Measurements from ENCODE around the gene BMPR1A. TPM values are rescaled to one million over a fixed set of nuclear protein-coding genes. Genes with fewer than 3 reads are reported as not detected.

Gene BMPR1A
- total and polyA plus RNA-seq, 9 of the 15 experiments (the other 6 are each of a cell fraction or from before 2014, with no cell fraction given): 1.6 to 17.5 (median 9.1) TPM

DNA sequence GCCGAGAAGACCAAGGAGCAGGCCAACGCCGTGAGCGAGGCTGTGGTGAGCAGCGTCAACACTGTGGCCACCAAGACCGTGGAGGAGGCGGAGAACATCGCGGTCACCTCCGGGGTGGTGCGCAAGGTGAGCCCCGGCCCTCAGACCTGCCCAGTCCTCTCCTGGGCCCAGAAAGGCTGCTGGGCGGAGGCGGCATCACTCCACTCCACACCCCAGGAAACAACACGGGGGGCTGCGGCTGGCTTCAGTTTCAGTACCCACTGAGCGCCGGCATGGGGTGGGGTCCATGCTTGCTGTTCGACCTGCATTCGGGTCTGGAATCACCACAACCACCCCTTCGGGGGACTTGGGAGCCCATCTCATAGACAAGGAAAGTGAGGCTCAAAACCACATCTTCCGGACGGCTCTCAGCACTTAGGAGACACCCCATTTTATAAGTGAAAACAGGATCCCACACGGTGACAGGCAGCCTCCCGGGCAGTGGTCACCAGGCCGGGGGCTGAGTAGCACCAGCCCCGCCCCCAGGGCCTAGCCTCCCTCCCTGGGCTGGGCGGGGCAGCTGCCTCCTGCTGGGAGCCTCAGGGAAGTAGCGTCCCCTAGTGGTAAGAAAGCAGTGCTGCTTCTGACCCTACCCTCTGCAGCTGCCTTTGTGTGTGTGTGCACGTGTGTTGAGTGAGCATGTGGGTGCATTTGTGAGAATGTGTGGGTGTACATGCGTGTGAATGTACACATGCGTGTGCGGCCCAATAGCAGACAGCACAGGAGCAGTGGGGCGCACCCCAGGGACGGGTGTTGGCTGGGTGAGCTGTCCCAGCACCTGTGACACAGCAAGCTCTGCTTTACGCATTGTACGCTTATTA, 203.8 kb downstream of the BMPR1A start (continued):
- TF ChIP-seq ASH1L (IDR thresholded peaks at IDR 0.05; ENCODE audit: borderline replicate concordance, low read depth, partially characterized antibody): no peak
- TF ChIP-seq, protein P1, sequence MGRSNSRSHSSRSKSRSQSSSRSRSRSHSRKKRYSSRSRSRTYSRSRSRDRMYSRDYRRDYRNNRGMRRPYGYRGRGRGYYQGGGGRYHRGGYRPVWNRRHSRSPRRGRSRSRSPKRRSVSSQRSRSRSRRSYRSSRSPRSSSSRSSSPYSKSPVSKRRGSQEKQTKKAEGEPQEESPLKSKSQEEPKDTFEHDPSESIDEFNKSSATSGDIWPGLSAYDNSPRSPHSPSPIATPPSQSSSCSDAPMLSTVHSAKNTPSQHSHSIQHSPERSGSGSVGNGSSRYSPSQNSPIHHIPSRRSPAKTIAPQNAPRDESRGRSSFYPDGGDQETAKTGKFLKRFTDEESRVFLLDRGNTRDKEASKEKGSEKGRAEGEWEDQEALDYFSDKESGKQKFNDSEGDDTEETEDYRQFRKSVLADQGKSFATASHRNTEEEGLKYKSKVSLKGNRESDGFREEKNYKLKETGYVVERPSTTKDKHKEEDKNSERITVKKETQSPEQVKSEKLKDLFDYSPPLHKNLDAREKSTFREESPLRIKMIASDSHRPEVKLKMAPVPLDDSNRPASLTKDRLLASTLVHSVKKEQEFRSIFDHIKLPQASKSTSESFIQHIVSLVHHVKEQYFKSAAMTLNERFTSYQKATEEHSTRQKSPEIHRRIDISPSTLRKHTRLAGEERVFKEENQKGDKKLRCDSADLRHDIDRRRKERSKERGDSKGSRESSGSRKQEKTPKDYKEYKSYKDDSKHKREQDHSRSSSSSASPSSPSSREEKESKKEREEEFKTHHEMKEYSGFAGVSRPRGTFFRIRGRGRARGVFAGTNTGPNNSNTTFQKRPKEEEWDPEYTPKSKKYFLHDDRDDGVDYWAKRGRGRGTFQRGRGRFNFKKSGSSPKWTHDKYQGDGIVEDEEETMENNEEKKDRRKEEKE (IDR thresholded peaks at IDR 0.05; ENCODE audit: borderline replicate concordance in 1 of 2, control insufficient read depth in 1 of 2, low read depth in 2 of 2, low read length in 1 of 2): no peak
- TF ChIP-seq ZNF764 (CRISPR knock-in tag; IDR thresholded peaks at IDR 0.05; ENCODE audit: low read depth): no peak
- no peak for TF ChIP-seq FOXP1 (CRISPR knock-in tag; IDR thresholded peaks at IDR 0.05)
- no peak for TF ChIP-seq SREBF2 (CRISPR knock-in tag; IDR thresholded peaks at IDR 0.05)
- no peak for TF ChIP-seq CCAR2 (IDR thresholded peaks at IDR 0.05; ENCODE audit: low read depth, low read length)
- TF ChIP-seq TARDBP (IDR thresholded peaks at IDR 0.05): no peak
- TF ChIP-seq ZBTB7A (IDR thresholded peaks at IDR 0.05; ENCODE audit: borderline replicate concordance, control insufficient read depth, low read depth, low read length): peak; percentile 90
- peak; percentile 93 for TF ChIP-seq SMC3 (conservative IDR thresholded peaks at IDR 0.05; ENCODE audit: insufficient read depth, low read depth, low read length)
- no peak for TF ChIP-seq PHF20 (IDR thresholded peaks at IDR 0.05; ENCODE audit: partially characterized antibody)
- TF ChIP-seq, protein P2, sequence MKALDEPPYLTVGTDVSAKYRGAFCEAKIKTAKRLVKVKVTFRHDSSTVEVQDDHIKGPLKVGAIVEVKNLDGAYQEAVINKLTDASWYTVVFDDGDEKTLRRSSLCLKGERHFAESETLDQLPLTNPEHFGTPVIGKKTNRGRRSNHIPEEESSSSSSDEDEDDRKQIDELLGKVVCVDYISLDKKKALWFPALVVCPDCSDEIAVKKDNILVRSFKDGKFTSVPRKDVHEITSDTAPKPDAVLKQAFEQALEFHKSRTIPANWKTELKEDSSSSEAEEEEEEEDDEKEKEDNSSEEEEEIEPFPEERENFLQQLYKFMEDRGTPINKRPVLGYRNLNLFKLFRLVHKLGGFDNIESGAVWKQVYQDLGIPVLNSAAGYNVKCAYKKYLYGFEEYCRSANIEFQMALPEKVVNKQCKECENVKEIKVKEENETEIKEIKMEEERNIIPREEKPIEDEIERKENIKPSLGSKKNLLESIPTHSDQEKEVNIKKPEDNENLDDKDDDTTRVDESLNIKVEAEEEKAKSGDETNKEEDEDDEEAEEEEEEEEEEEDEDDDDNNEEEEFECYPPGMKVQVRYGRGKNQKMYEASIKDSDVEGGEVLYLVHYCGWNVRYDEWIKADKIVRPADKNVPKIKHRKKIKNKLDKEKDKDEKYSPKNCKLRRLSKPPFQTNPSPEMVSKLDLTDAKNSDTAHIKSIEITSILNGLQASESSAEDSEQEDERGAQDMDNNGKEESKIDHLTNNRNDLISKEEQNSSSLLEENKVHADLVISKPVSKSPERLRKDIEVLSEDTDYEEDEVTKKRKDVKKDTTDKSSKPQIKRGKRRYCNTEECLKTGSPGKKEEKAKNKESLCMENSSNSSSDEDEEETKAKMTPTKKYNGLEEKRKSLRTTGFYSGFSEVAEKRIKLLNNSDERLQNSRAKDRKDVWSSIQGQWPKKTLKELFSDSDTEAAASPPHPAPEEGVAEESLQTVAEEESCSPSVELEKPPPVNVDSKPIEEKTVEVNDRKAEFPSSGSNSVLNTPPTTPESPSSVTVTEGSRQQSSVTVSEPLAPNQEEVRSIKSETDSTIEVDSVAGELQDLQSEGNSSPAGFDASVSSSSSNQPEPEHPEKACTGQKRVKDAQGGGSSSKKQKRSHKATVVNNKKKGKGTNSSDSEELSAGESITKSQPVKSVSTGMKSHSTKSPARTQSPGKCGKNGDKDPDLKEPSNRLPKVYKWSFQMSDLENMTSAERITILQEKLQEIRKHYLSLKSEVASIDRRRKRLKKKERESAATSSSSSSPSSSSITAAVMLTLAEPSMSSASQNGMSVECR (CRISPR knock-in tag; IDR thresholded peaks at IDR 0.05): no peak
- TF ChIP-seq, protein P3, sequence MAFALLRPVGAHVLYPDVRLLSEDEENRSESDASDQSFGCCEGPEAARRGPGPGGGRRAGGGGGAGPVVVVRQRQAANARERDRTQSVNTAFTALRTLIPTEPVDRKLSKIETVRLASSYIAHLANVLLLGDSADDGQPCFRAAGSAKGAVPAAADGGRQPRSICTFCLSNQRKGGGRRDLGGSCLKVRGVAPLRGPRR (CRISPR knock-in tag; IDR thresholded peaks at IDR 0.05): no peak
- TF ChIP-seq ZNF76 (CRISPR knock-in tag; IDR thresholded peaks at IDR 0.05; ENCODE audit: borderline replicate concordance): no peak
- TF ChIP-seq, protein P4, sequence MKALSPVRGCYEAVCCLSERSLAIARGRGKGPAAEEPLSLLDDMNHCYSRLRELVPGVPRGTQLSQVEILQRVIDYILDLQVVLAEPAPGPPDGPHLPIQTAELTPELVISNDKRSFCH (CRISPR knock-in tag; IDR thresholded peaks at IDR 0.05): no peak
- TF ChIP-seq, protein P4 (tag; IDR thresholded peaks at IDR 0.05): no peak
- TF ChIP-seq ZNF780A (CRISPR knock-in tag; IDR thresholded peaks at IDR 0.05): no peak
- TF ChIP-seq RNF2 (IDR thresholded peaks at IDR 0.05): no peak
- no peak for TF ChIP-seq GABPB2 (CRISPR knock-in tag; conservative IDR thresholded peaks at IDR 0.05)
- no peak for TF ChIP-seq RBM17 (IDR thresholded peaks at IDR 0.05; ENCODE audit: borderline replicate concordance, low read depth, low read length)

Measured in K562 (cell line).